Transverse colon (tissue), 4 donors: ENCODE results near the gene HOXC12. TPM values are rescaled to one million over a fixed set of nuclear protein-coding genes. Genes with fewer than 3 reads are reported as not detected.

Source experiments
- DNase-seq: peaks from one replicate; pipeline ENCODE4 v3.0.0-alpha.2; 2019
- H3K27ac ChIP-seq, 4 donors: fragments of 200-600 bp; sonication (generic); 2 replicates each; pipeline ENCODE4 v1.5.1; 2016 to 2018; ENCODE audit warnings: inconsistent platforms in 4 of 4
- H3K27me3 ChIP-seq: fragments of 200-600 bp; sonication (generic); 2 replicates; pipeline ENCODE4 v1.5.1; 2017; ENCODE audit warnings: inconsistent platforms
- H3K36me3 ChIP-seq, 4 donors: fragments of 200-600 bp; sonication (generic); 2 replicates each; pipeline ENCODE4 v1.5.1; 2017 to 2019; ENCODE audit warnings: inconsistent platforms in 4 of 4
- H3K4me1 ChIP-seq, 4 donors: fragments of 200-600 bp; sonication (generic); 2 replicates each; pipeline ENCODE4 v1.5.1; 2017 to 2020; ENCODE audit warnings: inconsistent platforms in 4 of 4
- H3K4me3 ChIP-seq, 4 donors: fragments of 200-600 bp; sonication (generic); 1 replicate in 1 of 4; 2 replicates in 3 of 4; pipeline versions ENCODE4 v1.5.1 to v1.6.1; 2017 to 2019; ENCODE audit warnings: inconsistent platforms in 4 of 4
- H3K9me3 ChIP-seq, 2 donors: fragments of 200-600 bp; sonication (generic); 2 replicates each; pipeline ENCODE4 v1.5.1; 2017 to 2019; ENCODE audit warnings: inconsistent platforms in 2 of 2
- CTCF ChIP-seq, 5 experiments: fragments of 200-600 bp in 3 of 5; fragments of 450-650 bp in 2 of 5; sonication (generic) in 3 of 5; IDR thresholded peaks; 1 replicate in 2 of 5; 2 replicates in 3 of 5; pipeline ENCODE4 v1.5.1; 2016 to 2017; ENCODE audit warnings: antibody characterized with exemption in 5 of 5, inconsistent platforms in 3 of 5, mild to moderate bottlenecking in 2 of 5, moderate library complexity in 1 of 5
- EP300 ChIP-seq: sonication (generic); formaldehyde crosslinking; IDR thresholded peaks from one replicate; pipeline ENCODE4 v1.6.1; 2017; ENCODE audit warnings: antibody characterized with exemption, low read depth
- POLR2A ChIP-seq: fragments of 450-650 bp; IDR thresholded peaks from one replicate; pipeline ENCODE4 v1.6.1; 2016; ENCODE audit warnings: antibody characterized with exemption, mild to moderate bottlenecking, moderate library complexity
- POLR2AphosphoS5 ChIP-seq, 3 donors: sonication (generic); formaldehyde crosslinking; IDR thresholded peaks; one replicate each; pipeline ENCODE4 v1.6.1; 2016; ENCODE audit warnings: antibody characterized with exemption in 3 of 3
- WGBS, 2 donors: methylation state at CpG; one replicate each; pipeline ENCODE4 v1.1.5; 2018; ENCODE audit warnings: low coverage in 1 of 2; 5-methylcytosine and 5-hydroxymethylcytosine counted together
- in situ Hi-C, 4 donors: fragments of 200-750 bp; cut with MboI; loops; one replicate each; pipeline versions ENCODE4 v1.15.0 to v1.15.1; 2017; ENCODE audit warnings: low sequenced_read_pairs in 3 of 4, low pct_ligation_motif_present in 1 of 4, low pct_unique_long_range_greater_than_20kb in 1 of 4
- intact Hi-C: fragments of 100-400 bp; cut with DNase I; formaldehyde crosslinking; loops from one replicate; pipeline ENCODE4 v1.15.1; 2023; ENCODE audit warnings: low total_unique reads
- total RNA-seq, 4 donors: library from RNA; depleted of rRNA; stranded (reverse); fragments of >200 nt; gene quantifications; one replicate each; pipeline ENCODE4 v1.1.0, GENCODE V29; 2016

Gene HOXC12
- total RNA-seq, 4 donors from 2014 or later: not detected

- H3K36me3 ChIP-seq: no peaks in the 10 kb centered on the region
- H3K27ac ChIP-seq: no peak overlapping the region
- peaks cover 100% of the 10 kb centered on the region for H3K27me3 ChIP-seq
- WGBS, 2 donors: 49 to 62% methylated on average over 7 to 9 of the region's 9 CpGs
- no peak overlapping the region for H3K4me3 ChIP-seq
- TF ChIP-seq EP300 (no peak), POLR2A (no peak), POLR2AphosphoS5 (IDR thresholded peaks at IDR 0.05) (no peak), CTCF (IDR thresholded peaks at IDR 0.05) (no peak)
- H3K4me1 ChIP-seq: peaks cover 3 to 24% (median 17%) of the 10 kb centered on the region in 4 donors
- H3K9me3 ChIP-seq: peaks cover 0 to 5% of the 10 kb centered on the region in 2 donors
- intact Hi-C loops: no loop called here
- no peak for DNase-seq
- in situ Hi-C loops: no loop called here
Measured at GRCh38 chr12:53972152-53972702, 17.5 kb downstream of the HOXC12 start.

- Histone ChIP-seq H3K9me3 (peaks cover 0 to 5% of the 10 kb centered on the region in 2 donors), H3K27ac (no peak within 1 kb of the TSS), H3K36me3 (no peaks in the 10 kb centered on the region), H3K27me3 (peaks cover 100% of the 10 kb centered on the region), H3K4me3 (peak within 1 kb of the TSS in 1 of 4 donors; percentile 27), H3K4me1 (peaks cover 3 to 25% (median 17%) of the 10 kb centered on the region in 4 donors)
- DNase-seq: no peak
- intact Hi-C loops (no loop called here), in situ Hi-C loops (no loop called here)
- WGBS, 2 donors: 19 to 36% methylated on average over 10 to 21 of the region's 21 CpGs
- TF ChIP-seq EP300: no peak
- TF ChIP-seq CTCF (IDR thresholded peaks at IDR 0.05): no peak
- TF ChIP-seq POLR2AphosphoS5 (IDR thresholded peaks at IDR 0.05): no peak
- no peak for TF ChIP-seq POLR2A
Measured at GRCh38 chr12:53972722-53973235, 18.1 kb downstream of the HOXC12 start, which contains the start of gene HOXC11. HOXC11 (plus strand) TSS chr12:53973126; CDS start chr12:53973242, 116 bp downstream.

- in situ Hi-C loops (no loop called here), intact Hi-C loops (no loop called here)
- H3K9me3 ChIP-seq: peaks cover 0 to 5% of the 10 kb centered on the region in 2 donors
- no peak overlapping the region for H3K27ac ChIP-seq
- H3K27me3 ChIP-seq: peaks cover 100% of the 10 kb centered on the region
- DNase-seq: no peak
- 0 to 25% methylated on average over 1 to 71 of the region's 71 CpGs for WGBS, 2 donors
- H3K4me1 ChIP-seq: peaks cover 3 to 31% (median 20%) of the 10 kb centered on the region in 4 donors
- TF ChIP-seq POLR2A: no peak
- peak overlapping the region in 1 of 4 donors; percentile 27 for H3K4me3 ChIP-seq
- no peaks in the 10 kb centered on the region for H3K36me3 ChIP-seq
Measured at GRCh38 chr12:53973236-53974042, 18.7 kb downstream of the HOXC12 start.

- intact Hi-C loops (no loop called here), in situ Hi-C loops (loop anchor here in 1 of 4 donors (25.0 kb wide), 1 partner anchor 187 kb away; no protein-coding TSS in a partner anchor)
- Histone ChIP-seq H3K27ac (no peak within 1 kb of the TSS), H3K9me3 (peaks cover 0 to 5% of the 10 kb centered on the region in 2 donors), H3K36me3 (no peaks in the 10 kb centered on the region), H3K4me1 (peaks cover 3 to 37% (median 21%) of the 10 kb centered on the region in 4 donors), H3K27me3 (peaks cover 100% of the 10 kb centered on the region), H3K4me3 (peak within 1 kb of the TSS in 1 of 4 donors; percentile 27)
- no peak for DNase-seq
- WGBS, 2 donors: 3 to 13% methylated on average over 13 to 40 of the region's 63 CpGs
- no peak for TF ChIP-seq POLR2A
- no peak for TF ChIP-seq CTCF (IDR thresholded peaks at IDR 0.05)
- TF ChIP-seq POLR2AphosphoS5 (IDR thresholded peaks at IDR 0.05): no peak
- no peak for TF ChIP-seq EP300
Measured at GRCh38 chr12:53974084-53975063, 19.7 kb downstream of the HOXC12 start, which contains the start of gene HOTAIR. HOTAIR (minus strand) TSS chr12:53974954.
